Liver (tissue), 9 donors: ENCODE results near the gene MCU. TPM values are rescaled to one million over a fixed set of nuclear protein-coding genes. Genes with fewer than 3 reads are reported as not detected.

ENCODE experiments used
- DNase-seq: peaks from one replicate; pipeline ENCODE4 v3.0.0-alpha.2; 2017; ENCODE audit warnings: low spot score
- H3K27ac ChIP-seq, 2 donors: one replicate each; pipeline ENCODE4 v1.7.0; 2013; ENCODE audit warnings: inconsistent platforms in 2 of 2, low read length in 2 of 2, control low read depth in 1 of 2, low read depth in 1 of 2, mild to moderate bottlenecking in 1 of 2
- H3K27me3 ChIP-seq, 4 donors: one replicate each; pipeline versions ENCODE4 v1.6.1 to v1.7.0; 2013; ENCODE audit warnings: low read length in 3 of 4, inconsistent platforms in 1 of 4, mild to moderate bottlenecking in 1 of 4, moderate library complexity in 1 of 4; ENCODE audit not compliant: control insufficient read depth in 4 of 4, insufficient read depth in 4 of 4
- H3K36me3 ChIP-seq, 4 donors: one replicate each; pipeline versions ENCODE4 v1.6.1 to v1.7.0; 2013; ENCODE audit warnings: low read length in 3 of 4, mild to moderate bottlenecking in 3 of 4, low read depth in 1 of 4, moderate library complexity in 1 of 4; ENCODE audit not compliant: control insufficient read depth in 4 of 4, insufficient read depth in 3 of 4
- H3K4me1 ChIP-seq, 4 donors: one replicate each; pipeline versions ENCODE4 v1.6.1 to v1.7.0; 2013; ENCODE audit warnings: low read length in 3 of 4, mild to moderate bottlenecking in 3 of 4, moderate library complexity in 1 of 4; ENCODE audit not compliant: control insufficient read depth in 4 of 4, insufficient read depth in 4 of 4
- H3K4me3 ChIP-seq, 3 donors: one replicate each; pipeline versions ENCODE4 v1.6.1 to v1.7.0; 2013; ENCODE audit warnings: low read length in 3 of 3, control low read depth in 1 of 3, low read depth in 1 of 3, mild to moderate bottlenecking in 1 of 3
- H3K9ac ChIP-seq, 2 donors: one replicate each; pipeline ENCODE4 v1.7.0; 2013; ENCODE audit warnings: low read length in 2 of 2, mild to moderate bottlenecking in 2 of 2, moderate library complexity in 2 of 2, control low read depth in 1 of 2, low read depth in 1 of 2
- H3K9me3 ChIP-seq, 4 donors: one replicate each; pipeline versions ENCODE4 v1.6.1 to v1.7.0; 2013; ENCODE audit warnings: low read length in 3 of 4; ENCODE audit not compliant: control insufficient read depth in 4 of 4
- ATF3 ChIP-seq: IDR thresholded peaks from 2 replicates; pipeline ENCODE4 v1.6.1; 2016; ENCODE audit warnings: antibody characterized with exemption
- CTCF ChIP-seq: fragments of 150-350 bp; IDR thresholded peaks from 2 replicates; pipeline ENCODE4 v1.5.1; 2017; ENCODE audit warnings: improper control_type of control experiment, low read depth, low read length; ENCODE audit not compliant: missing input control
- EGR1 ChIP-seq, 2 donors: IDR thresholded peaks; 2 replicates each; pipeline ENCODE4 v1.6.1; 2016 to 2018; ENCODE audit warnings: antibody characterized with exemption in 2 of 2, low read depth in 2 of 2
- FOXA1 ChIP-seq: IDR thresholded peaks from 2 replicates; pipeline ENCODE4 v1.6.1; 2016; ENCODE audit warnings: antibody characterized with exemption
- GABPA ChIP-seq, 2 donors: IDR thresholded peaks in 1 of 2; conservative IDR thresholded peaks in 1 of 2; 2 replicates each; pipeline ENCODE4 v1.6.1; 2016; ENCODE audit warnings: antibody characterized with exemption in 2 of 2, mild to moderate bottlenecking in 1 of 2, moderate library complexity in 1 of 2
- HNF4A ChIP-seq, 2 donors: conservative IDR thresholded peaks; 2 replicates each; pipeline ENCODE4 v1.6.1; 2016; ENCODE audit warnings: antibody characterized with exemption in 2 of 2, mild to moderate bottlenecking in 2 of 2
- HNF4G ChIP-seq: IDR thresholded peaks from 2 replicates; pipeline ENCODE4 v1.6.1; 2016; ENCODE audit warnings: antibody characterized with exemption
- JUND ChIP-seq, 2 donors: IDR thresholded peaks; 2 replicates each; pipeline ENCODE4 v1.6.1; 2016; ENCODE audit warnings: antibody characterized with exemption in 2 of 2
- MAX ChIP-seq: IDR thresholded peaks from 2 replicates; pipeline ENCODE4 v1.6.1; 2016; ENCODE audit warnings: antibody characterized with exemption
- NR2F2 ChIP-seq: IDR thresholded peaks from 2 replicates; pipeline ENCODE4 v1.6.1; 2016; ENCODE audit warnings: antibody characterized with exemption
- RAD21 ChIP-seq, 2 donors: IDR thresholded peaks; 2 replicates each; pipeline ENCODE4 v1.6.1; 2016; ENCODE audit warnings: antibody characterized with exemption in 2 of 2, mild to moderate bottlenecking in 2 of 2
- REST ChIP-seq: IDR thresholded peaks from 2 replicates; pipeline ENCODE4 v1.6.1; 2016; ENCODE audit warnings: antibody characterized with exemption, mild to moderate bottlenecking
- RXRA ChIP-seq, 2 donors: IDR thresholded peaks; 2 replicates each; pipeline ENCODE4 v1.6.1; 2017 to 2018; ENCODE audit warnings: antibody characterized with exemption in 2 of 2, mild to moderate bottlenecking in 1 of 2
- SP1 ChIP-seq: IDR thresholded peaks from 2 replicates; pipeline ENCODE4 v1.6.1; 2018; ENCODE audit warnings: antibody characterized with exemption, mild to moderate bottlenecking
- TAF1 ChIP-seq: conservative IDR thresholded peaks from 2 replicates; pipeline ENCODE4 v1.6.1; 2016; ENCODE audit warnings: antibody characterized with exemption, mild to moderate bottlenecking
- YY1 ChIP-seq: IDR thresholded peaks from 2 replicates; pipeline ENCODE4 v1.6.1; 2016; ENCODE audit warnings: antibody characterized with exemption, mild to moderate bottlenecking
- ZBTB33 ChIP-seq: IDR thresholded peaks from 2 replicates; pipeline ENCODE4 v1.6.1; 2016; ENCODE audit warnings: antibody characterized with exemption
- WGBS: extraction: QIAGEN DNeasy Blood & Tissue Kit; methylation state at CpG from one replicate; pipeline ENCODE4 v1.1.7; 2013; 5-methylcytosine and 5-hydroxymethylcytosine counted together
- polyA plus RNA-seq, 2 donors: library from polyadenylated mRNA; stranded (reverse) in 1 of 2; unstranded in 1 of 2; fragments of 200-250 nt in 1 of 2; fragments of >200 nt in 1 of 2; fragmentation: Nextera tagmentation in 1 of 2; extraction: Ambion mirVana in 1 of 2; gene quantifications; one replicate each; pipeline versions ENCODE4 v1.2.1 to v1.2.3, GENCODE V29; 2013 to 2015
- total RNA-seq, 2 donors: library from RNA; depleted of rRNA; stranded (reverse); fragments of >200 nt; gene quantifications; one replicate each; pipeline ENCODE4 v1.2.3, GENCODE V29; 2014
- donor health status: healthy.
- donor health status: healthy.
- donor health status: healthy.
- donor health status: healthy.
- donor health status: healthy.

MCU gene
- total and polyA plus RNA-seq, 4 donors, result 6.4 to 13.0 (median 8.8) TPM

GRCh38 chr10:72694476-72695369 lies 2.8 kb downstream of the MCU start:
- no peak overlapping the region for H3K4me3 ChIP-seq
- no peaks in the 10 kb centered on the region for H3K36me3 ChIP-seq
- H3K4me1 ChIP-seq, result peaks cover 0 to 18% (median 15%) of the 10 kb centered on the region in 4 donors
- WGBS, result 58% methylated on average over 6 of the region's 6 CpGs
- no peaks in the 10 kb centered on the region for H3K27me3 ChIP-seq
- TF ChIP-seq RAD21 (IDR thresholded peaks at IDR 0.05) (peak; percentile 67 to 72), HNF4A (conservative IDR thresholded peaks at IDR 0.05) (no peak), NR2F2 (no peak), CTCF (peak; percentile 21)
- no peak for DNase-seq
- no peaks in the 10 kb centered on the region for H3K9me3 ChIP-seq
- no peak overlapping the region for H3K9ac ChIP-seq
- no peak overlapping the region for H3K27ac ChIP-seq

- 92% methylated on average over 3 of the region's 3 CpGs for WGBS
- no peaks in the 10 kb centered on the region for H3K9me3 ChIP-seq
- H3K27me3 ChIP-seq, result no peaks in the 10 kb centered on the region
- no peak overlapping the region for H3K4me3 ChIP-seq
- H3K9ac ChIP-seq, result no peak overlapping the region
- H3K36me3 ChIP-seq, result no peaks in the 10 kb centered on the region
- no peak overlapping the region for H3K27ac ChIP-seq
- no peak for TF ChIP-seq NR2F2
- no peak for TF ChIP-seq RXRA (IDR thresholded peaks at IDR 0.05)
- no peak for TF ChIP-seq TAF1
- no peak for TF ChIP-seq YY1
- TF ChIP-seq GABPA (IDR thresholded peaks at IDR 0.05 in 1 of 2, conservative IDR thresholded peaks at IDR 0.05 in 1 of 2), result no peak
- TF ChIP-seq MAX, result no peak
- no peak for TF ChIP-seq ATF3
- TF ChIP-seq ZBTB33, result no peak
- no peak for TF ChIP-seq HNF4G
- no peak for TF ChIP-seq FOXA1
- no peak for TF ChIP-seq SP1
- no peak for TF ChIP-seq RAD21 (IDR thresholded peaks at IDR 0.05)
- no peak for TF ChIP-seq HNF4A (conservative IDR thresholded peaks at IDR 0.05)
- no peak for TF ChIP-seq JUND (IDR thresholded peaks at IDR 0.05)
- no peak for TF ChIP-seq EGR1 (IDR thresholded peaks at IDR 0.05; ENCODE audit: low read depth in 2 of 2)
- no peak for TF ChIP-seq CTCF
- no peak for TF ChIP-seq REST
- no peak for DNase-seq
- H3K4me1 ChIP-seq, result peaks cover 0 to 18% (median 15%) of the 10 kb centered on the region in 4 donors
These were observed 3.6 kb downstream of the MCU start for GRCh38 chr10:72695496-72695895.
